HEK293 (cell line): ENCODE data around the gene LEMD1.

Source experiments
- CTCF ChIA-PET: fragments of 350-600 bp; formaldehyde crosslinking; extraction: SDS; loops from one replicate; lab custom pipeline; 2021; ENCODE audit warnings: antibody characterized with exemption; lab: Yijun Ruan, JAX
- POLR2A ChIA-PET: fragments of 300-600 bp; formaldehyde crosslinking; extraction: SDS; loops from one replicate; lab custom pipeline; 2020; ENCODE audit warnings: antibody characterized with exemption, inconsistent platforms; lab: Yijun Ruan, JAX
- H3K27ac ChIP-seq: fragments of 200-500 bp; sonication (Bioruptor generic); 2 replicates; pipeline ENCODE4 v1.5.1; 2014; ENCODE audit warnings: low read depth, low read length, control low read depth, inconsistent platforms; ENCODE audit errors: extremely low read depth
- H3K36me3 ChIP-seq, 2 experiments: fragments of 200-500 bp in 1 of 2; sonication (Bioruptor generic) in 1 of 2; 1 replicate in 1 of 2; 2 replicates in 1 of 2; pipeline ENCODE4 v1.5.1; 2014 to 2017; ENCODE audit warnings: inconsistent platforms in 2 of 2, low read length in 2 of 2; ENCODE audit not compliant: control insufficient read depth in 2 of 2, insufficient read depth in 1 of 2
- H3K4me1 ChIP-seq: fragments of 200-500 bp; sonication (Bioruptor generic); 2 replicates; pipeline ENCODE4 v1.5.1; 2014; ENCODE audit warnings: mild to moderate bottlenecking, low read length, inconsistent platforms; ENCODE audit not compliant: control insufficient read depth, insufficient read depth
- H3K4me3 ChIP-seq: 2 replicates; pipeline ENCODE4 v1.5.1; 2011; ENCODE audit warnings: low read depth, mild to moderate bottlenecking, control low read depth, low read length, moderate library complexity
- H3K9me3 ChIP-seq: fragments of 200-500 bp; sonication (Bioruptor generic); 2 replicates; pipeline ENCODE4 v1.5.1; 2014; ENCODE audit warnings: low read depth, low read length, inconsistent platforms; ENCODE audit not compliant: control insufficient read depth, insufficient read depth
- GLIS1 ChIP-seq: fragments of 450-650 bp; formaldehyde crosslinking; IDR thresholded peaks from 2 replicates; pipeline ENCODE4 v1.5.1; 2016; ENCODE audit warnings: missing biosample characterization, missing genetic modification characterization
- KLF10 ChIP-seq: fragments of 450-650 bp; IDR thresholded peaks from 2 replicates; pipeline ENCODE4 v1.5.1; 2018; ENCODE audit warnings: missing biosample characterization, mild to moderate bottlenecking, missing genetic modification characterization
- OSR2 ChIP-seq: fragments of 450-650 bp; formaldehyde crosslinking; IDR thresholded peaks from 2 replicates; pipeline ENCODE4 v1.5.1; 2016; ENCODE audit warnings: missing biosample characterization, missing genetic modification characterization
- SCRT2 ChIP-seq: fragments of 450-650 bp; formaldehyde crosslinking; IDR thresholded peaks from 2 replicates; pipeline ENCODE4 v1.5.1; 2016; ENCODE audit warnings: missing biosample characterization, missing genetic modification characterization
- SETDB1 ChIP-seq: IDR thresholded peaks from one replicate; pipeline ENCODE4 v1.6.1; 2017; ENCODE audit warnings: mild to moderate bottlenecking, low read length, moderate library complexity, mixed read lengths; ENCODE audit not compliant: insufficient read length
- ZBTB20 ChIP-seq: fragments of 450-650 bp; formaldehyde crosslinking; IDR thresholded peaks from 2 replicates; pipeline ENCODE4 v1.5.1; 2016; ENCODE audit warnings: missing biosample characterization, missing genetic modification characterization
- ZIC2 ChIP-seq: fragments of 450-650 bp; formaldehyde crosslinking; IDR thresholded peaks from 2 replicates; pipeline ENCODE4 v1.5.1; 2016; ENCODE audit warnings: missing biosample characterization, missing genetic modification characterization
- ZNF114 ChIP-seq: fragments of 450-650 bp; formaldehyde crosslinking; IDR thresholded peaks from 2 replicates; pipeline ENCODE4 v1.5.0; 2017; ENCODE audit warnings: missing biosample characterization, missing genetic modification characterization
- ZNF146 ChIP-seq: fragments of 450-650 bp; formaldehyde crosslinking; IDR thresholded peaks from 2 replicates; pipeline ENCODE4 v1.5.1; 2016; ENCODE audit warnings: missing biosample characterization, missing genetic modification characterization
- ZNF223 ChIP-seq: fragments of 450-650 bp; formaldehyde crosslinking; IDR thresholded peaks from 2 replicates; pipeline ENCODE4 v1.5.1; 2016; ENCODE audit warnings: missing biosample characterization, missing genetic modification characterization
- ZNF324 ChIP-seq: fragments of 450-650 bp; formaldehyde crosslinking; IDR thresholded peaks from 2 replicates; pipeline ENCODE4 v1.5.1; 2016; ENCODE audit warnings: missing biosample characterization, missing genetic modification characterization
- ZNF558 ChIP-seq: fragments of 450-650 bp; formaldehyde crosslinking; IDR thresholded peaks from 2 replicates; pipeline ENCODE4 v1.5.1; 2016; ENCODE audit warnings: missing biosample characterization, missing genetic modification characterization
- ZNF600 ChIP-seq: fragments of 450-650 bp; formaldehyde crosslinking; IDR thresholded peaks from 2 replicates; pipeline ENCODE4 v1.5.1; 2016; ENCODE audit warnings: missing biosample characterization, missing genetic modification characterization
- ZNF701 ChIP-seq: fragments of 450-650 bp; formaldehyde crosslinking; IDR thresholded peaks from 2 replicates; pipeline ENCODE4 v1.5.1; 2016; ENCODE audit warnings: missing biosample characterization, missing genetic modification characterization
- ZNF768 ChIP-seq: fragments of 450-650 bp; formaldehyde crosslinking; IDR thresholded peaks from 2 replicates; pipeline ENCODE4 v1.5.1; 2018; ENCODE audit warnings: missing biosample characterization, mild to moderate bottlenecking, missing genetic modification characterization
- TF ChIP-seq, protein P1 (sequence below): sonication (generic); formaldehyde crosslinking; IDR thresholded peaks from 2 replicates; pipeline ENCODE4 v1.8.1; 2022; ENCODE audit warnings: mild to moderate bottlenecking, moderate library complexity, missing genetic modification reagents
- TF ChIP-seq, protein P2 (sequence below): fragments of 450-650 bp; formaldehyde crosslinking; IDR thresholded peaks from 2 replicates; pipeline ENCODE4 v1.5.1; 2016; ENCODE audit warnings: missing biosample characterization, missing genetic modification characterization

LEMD1 gene

DNA sequence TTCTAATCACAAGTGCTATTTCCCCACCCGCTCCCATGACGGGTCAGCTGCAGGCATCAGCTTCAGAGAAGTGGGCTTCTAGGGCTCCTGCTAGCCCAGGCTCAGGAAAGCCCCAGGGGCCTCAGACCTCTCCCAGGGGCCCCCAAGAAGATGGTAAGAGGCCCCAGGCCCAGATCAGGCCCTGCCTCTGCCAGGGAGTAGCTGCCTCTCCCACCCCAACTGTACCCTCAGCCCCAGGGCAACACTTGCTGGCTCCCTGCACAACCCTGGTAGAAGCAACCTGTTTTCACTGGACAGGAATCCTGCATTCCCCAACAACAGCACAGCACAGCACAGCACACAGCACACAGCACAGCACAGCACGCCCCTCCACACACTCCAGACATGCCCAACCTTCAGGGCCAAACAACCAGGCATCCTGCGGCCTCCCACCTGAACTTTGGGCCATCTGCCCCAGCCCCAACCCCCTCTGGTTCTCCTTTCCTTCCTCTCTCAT, 27.4 kb upstream of the LEMD1 start:
- Histone ChIP-seq H3K27ac (no peak overlapping the region), H3K4me1 (no peaks in the 10 kb centered on the region; the same call in 1 of the 2 replicates), H3K36me3 (no peaks in the 10 kb centered on the region), H3K4me3 (peak overlapping the region; percentile 3; the same call in 1 of the 2 replicates), H3K9me3 (no peaks in the 10 kb centered on the region)
- CTCF ChIA-PET, result interaction anchor here (1.1 to 1.2 kb wide), 3 partner anchors 8 to 39 kb away, joined by 4 read pairs; no protein-coding TSS in a partner anchor
- POLR2A ChIA-PET, result interaction anchor here (1.8 kb wide), 1 partner anchor 9 kb away, joined by 10 read pairs; no protein-coding TSS in a partner anchor
- TF ChIP-seq ZNF768 (tag by site-specific recombination), result peak; percentile 76; the same call in 1 of the 2 replicates
- TF ChIP-seq ZNF146 (tag by site-specific recombination), result no peak
- no peak for TF ChIP-seq ZNF223 (tag by site-specific recombination)
- 0 out of 2 replicates have a peak, but pooled peaks have one; percentile 46 for TF ChIP-seq ZBTB20 (tag by site-specific recombination)
- no peak for TF ChIP-seq SETDB1
- peak; percentile 65 for TF ChIP-seq ZNF600 (tag by site-specific recombination)
- TF ChIP-seq, all 188 proteins: peak for 3

DNA sequence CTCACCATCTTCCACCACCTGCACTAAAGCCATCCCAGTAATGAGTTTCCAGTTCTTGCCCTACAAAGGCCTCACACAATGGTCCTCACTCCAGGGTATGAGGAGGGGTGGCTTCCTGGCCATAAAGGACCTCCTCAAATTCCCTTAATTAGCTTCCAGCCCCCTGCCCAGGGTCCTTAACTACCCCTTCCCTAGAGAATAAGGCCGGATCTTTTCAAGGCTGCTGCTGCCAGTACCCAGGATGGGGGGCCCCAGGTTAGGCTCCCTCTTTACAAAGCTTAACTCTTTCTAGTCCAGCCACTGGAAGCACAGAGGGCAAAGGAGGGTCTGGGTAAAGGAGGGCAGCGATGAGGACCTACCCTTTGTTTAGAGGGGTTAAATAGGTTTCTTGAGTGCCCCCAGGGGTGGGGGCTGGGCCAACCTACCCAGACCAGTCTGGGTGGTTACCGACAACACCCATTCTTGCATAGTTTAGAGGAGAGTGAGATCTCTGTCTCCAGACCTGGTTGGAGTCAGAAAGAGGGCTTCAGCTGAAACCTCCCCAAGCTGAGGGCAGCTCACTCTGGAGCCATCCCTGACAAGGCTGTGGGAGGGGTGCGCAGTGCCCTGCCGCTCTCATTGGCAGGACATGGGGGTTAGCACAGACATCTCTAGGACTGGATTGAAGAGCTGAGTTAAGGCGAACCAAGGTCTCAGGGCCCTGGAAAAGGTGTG, 26.8 kb upstream of the LEMD1 start:
- POLR2A ChIA-PET, result interaction anchor here (1.8 kb wide), 1 partner anchor 8 kb away, joined by 10 read pairs; no protein-coding TSS in a partner anchor
- H3K4me1 ChIP-seq, result no peaks in the 10 kb centered on the region; the same call in 1 of the 2 replicates
- no peak for TF ChIP-seq KLF10 (tag by site-specific recombination)
- TF ChIP-seq ZNF558 (tag by site-specific recombination), result no peak
- peak; percentile 43; the same call in 1 of the 2 replicates for TF ChIP-seq GLIS1 (tag by site-specific recombination)
- no peak overlapping the region for H3K27ac ChIP-seq
- H3K4me3 ChIP-seq, result no peak overlapping the region
- CTCF ChIA-PET, result interaction anchor here (0.5 to 1.2 kb wide), 6 partner anchors 10 to 131 kb away, joined by 3 to 9 read pairs (median 4); no protein-coding TSS in a partner anchor
- H3K36me3 ChIP-seq, result no peaks in the 10 kb centered on the region
- H3K9me3 ChIP-seq, result no peaks in the 10 kb centered on the region

DNA sequence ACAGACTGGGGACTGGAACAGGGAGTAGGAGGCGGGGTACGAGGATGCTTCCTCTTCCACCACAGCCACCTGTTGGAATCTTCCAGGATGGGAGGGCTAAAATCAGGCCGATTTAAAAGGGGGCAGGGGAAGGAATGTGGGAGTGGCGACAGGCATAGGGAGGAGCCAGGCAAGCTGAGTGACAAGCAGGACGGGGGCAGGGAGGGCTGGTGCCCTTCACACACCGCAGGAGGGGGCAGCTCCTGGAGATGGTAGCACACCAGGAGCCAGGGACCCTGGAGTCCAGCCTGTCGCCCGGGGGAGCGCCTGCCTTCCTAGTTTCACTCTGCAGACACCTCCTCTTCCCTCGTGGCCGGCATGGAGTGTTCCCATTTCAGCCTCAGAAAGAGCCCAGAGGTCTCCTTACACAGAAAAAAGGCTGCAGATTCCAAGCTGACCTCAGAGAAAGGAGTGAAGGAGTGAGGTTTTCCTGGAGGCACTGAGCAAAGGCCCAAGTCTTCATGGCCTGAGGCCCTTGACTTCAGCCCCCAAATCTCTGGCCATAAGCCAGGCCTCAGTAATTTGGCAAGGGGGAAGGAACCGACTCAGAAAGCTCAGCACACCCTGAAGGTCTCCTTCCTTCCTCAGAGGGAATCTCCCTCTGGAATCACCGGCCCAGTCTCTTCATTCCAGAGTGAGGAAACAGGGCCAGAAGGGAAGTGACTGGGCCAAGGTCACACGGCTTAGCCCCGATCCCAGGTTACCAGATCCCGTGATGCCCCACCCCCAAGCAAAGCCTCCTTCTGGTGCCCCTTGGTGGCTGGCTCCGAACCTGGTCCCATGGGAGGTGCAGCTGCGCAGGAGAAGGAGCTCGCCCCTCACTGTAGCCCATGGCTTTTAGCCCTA, 25.8 kb upstream of the LEMD1 start:
- ChIA-PET CTCF (interaction anchor here (0.6 to 1.5 kb wide), 6 partner anchors 9 to 100 kb away, joined by 3 to 9 read pairs (median 4); no protein-coding TSS in a partner anchor), POLR2A (no interaction called here)
- Histone ChIP-seq H3K9me3 (no peaks in the 10 kb centered on the region), H3K27ac (no peak overlapping the region), H3K4me1 (no peaks in the 10 kb centered on the region; the same call in 1 of the 2 replicates), H3K4me3 (no peak overlapping the region), H3K36me3 (no peaks in the 10 kb centered on the region)
- TF ChIP-seq ZNF701 (tag by site-specific recombination) (no peak), OSR2 (tag by site-specific recombination) (peak; percentile 32; the same call in 1 of the 2 replicates), ZIC2 (peak; percentile 64), SCRT2 (peak; percentile 80), GLIS1 (tag by site-specific recombination) (peak; percentile 73), ZNF114 (tag by site-specific recombination) (no peak), ZNF324 (no peak)
- TF ChIP-seq, protein P1, sequence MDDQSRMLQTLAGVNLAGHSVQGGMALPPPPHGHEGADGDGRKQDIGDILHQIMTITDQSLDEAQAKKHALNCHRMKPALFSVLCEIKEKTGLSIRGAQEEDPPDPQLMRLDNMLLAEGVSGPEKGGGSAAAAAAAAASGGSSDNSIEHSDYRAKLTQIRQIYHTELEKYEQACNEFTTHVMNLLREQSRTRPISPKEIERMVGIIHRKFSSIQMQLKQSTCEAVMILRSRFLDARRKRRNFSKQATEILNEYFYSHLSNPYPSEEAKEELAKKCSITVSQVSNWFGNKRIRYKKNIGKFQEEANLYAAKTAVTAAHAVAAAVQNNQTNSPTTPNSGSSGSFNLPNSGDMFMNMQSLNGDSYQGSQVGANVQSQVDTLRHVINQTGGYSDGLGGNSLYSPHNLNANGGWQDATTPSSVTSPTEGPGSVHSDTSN, result no peak
- TF ChIP-seq, protein P2, sequence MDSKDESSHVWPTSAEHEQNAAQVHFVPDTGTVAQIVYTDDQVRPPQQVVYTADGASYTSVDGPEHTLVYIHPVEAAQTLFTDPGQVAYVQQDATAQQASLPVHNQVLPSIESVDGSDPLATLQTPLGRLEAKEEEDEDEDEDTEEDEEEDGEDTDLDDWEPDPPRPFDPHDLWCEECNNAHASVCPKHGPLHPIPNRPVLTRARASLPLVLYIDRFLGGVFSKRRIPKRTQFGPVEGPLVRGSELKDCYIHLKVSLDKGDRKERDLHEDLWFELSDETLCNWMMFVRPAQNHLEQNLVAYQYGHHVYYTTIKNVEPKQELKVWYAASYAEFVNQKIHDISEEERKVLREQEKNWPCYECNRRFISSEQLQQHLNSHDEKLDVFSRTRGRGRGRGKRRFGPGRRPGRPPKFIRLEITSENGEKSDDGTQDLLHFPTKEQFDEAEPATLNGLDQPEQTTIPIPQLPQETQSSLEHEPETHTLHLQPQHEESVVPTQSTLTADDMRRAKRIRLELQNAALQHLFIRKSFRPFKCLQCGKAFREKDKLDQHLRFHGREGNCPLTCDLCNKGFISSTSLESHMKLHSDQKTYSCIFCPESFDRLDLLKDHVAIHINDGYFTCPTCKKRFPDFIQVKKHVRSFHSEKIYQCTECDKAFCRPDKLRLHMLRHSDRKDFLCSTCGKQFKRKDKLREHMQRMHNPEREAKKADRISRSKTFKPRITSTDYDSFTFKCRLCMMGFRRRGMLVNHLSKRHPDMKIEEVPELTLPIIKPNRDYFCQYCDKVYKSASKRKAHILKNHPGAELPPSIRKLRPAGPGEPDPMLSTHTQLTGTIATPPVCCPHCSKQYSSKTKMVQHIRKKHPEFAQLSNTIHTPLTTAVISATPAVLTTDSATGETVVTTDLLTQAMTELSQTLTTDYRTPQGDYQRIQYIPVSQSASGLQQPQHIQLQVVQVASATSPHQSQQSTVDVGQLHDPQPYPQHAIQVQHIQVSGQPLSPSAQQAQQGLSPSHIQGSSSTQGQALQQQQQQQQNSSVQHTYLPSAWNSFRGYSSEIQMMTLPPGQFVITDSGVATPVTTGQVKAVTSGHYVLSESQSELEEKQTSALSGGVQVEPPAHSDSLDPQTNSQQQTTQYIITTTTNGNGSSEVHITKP (tag by site-specific recombination), result peak; percentile 77
